ENCODE measurements around the gene AP2M1. TPM values are rescaled to one million over a fixed set of nuclear protein-coding genes. Genes with fewer than 3 reads are reported as not detected.

Gene AP2M1
- total and polyA plus RNA-seq, 2 of the 8 experiments (the other 6 are each of a cell fraction or from before 2014, with no cell fraction given), result 403 to 454 TPM

DNA sequence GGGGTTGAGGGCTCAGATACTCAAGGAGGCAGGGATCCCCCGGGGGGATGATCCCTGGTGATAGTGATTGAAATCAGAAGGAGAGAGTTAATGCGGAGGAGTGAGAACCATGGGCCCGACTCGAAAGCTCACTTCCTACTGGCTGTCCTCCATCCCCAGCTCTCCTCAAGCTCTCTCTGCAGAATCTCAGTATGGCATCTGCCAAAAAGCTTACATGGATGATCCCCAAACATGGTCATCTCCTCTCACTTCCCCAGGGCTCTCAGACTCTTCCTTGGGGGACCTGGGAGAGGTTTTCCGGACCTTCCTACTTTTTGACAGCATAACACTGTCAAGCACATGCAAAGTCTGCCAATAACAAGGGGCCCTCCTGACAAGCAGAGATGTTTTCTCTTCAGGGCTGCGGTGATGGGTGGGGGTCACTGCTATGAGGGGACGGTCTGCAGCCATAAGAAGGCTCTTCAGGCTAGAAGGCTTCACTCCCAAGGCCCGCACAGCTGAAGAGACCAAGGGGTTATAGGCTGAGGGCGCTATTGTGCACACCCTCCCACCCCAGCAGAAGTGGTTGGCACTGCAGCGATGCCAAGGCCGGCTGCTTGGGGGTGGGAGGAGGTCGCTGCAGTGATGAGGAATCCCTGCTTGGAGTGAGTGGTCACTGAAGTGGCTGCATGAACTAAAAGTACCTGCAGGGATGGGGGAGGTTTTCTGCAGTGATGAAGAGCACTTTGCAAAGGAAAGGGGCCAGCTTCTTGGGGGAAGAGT, 53.9 kb downstream of the AP2M1 start (continued):
- TF ChIP-seq HDAC2 (IDR thresholded peaks at IDR 0.05; ENCODE audit: borderline replicate concordance in 1 of 2, low read depth in 2 of 2, low read length in 2 of 2), result no peak
- TF ChIP-seq CEBPB (IDR thresholded peaks at IDR 0.05; ENCODE audit: low read depth, low read length), result no peak
